ENCODE results near the gene FFAR3. TPM values are rescaled to one million over a fixed set of nuclear protein-coding genes. Genes with fewer than 3 reads are reported as not detected.
A peak's percentile ranks its signal among the peaks of the same experiment; 100 is the strongest.

Gene FFAR3
- total RNA-seq, 4 donors from 2014 or later = 0.95 to 5.5 (median 2.2) TPM

GRCh38 chr19:35318679-35319448, 39.4 kb upstream of the FFAR3 start:
- peak; percentile 71 for ATAC-seq (ENCODE audit: low FRiP score)
- peak; percentile 45 for DNase-seq (ENCODE audit: low spot score)
- no peak for TF ChIP-seq CTCF (IDR thresholded peaks at IDR 0.05)

GRCh38 chr19:35320065-35320713, 38.1 kb upstream of the FFAR3 start:
- TF ChIP-seq CTCF (IDR thresholded peaks at IDR 0.05) = no peak
- no peak for DNase-seq (ENCODE audit: low spot score)
- no peak for ATAC-seq (ENCODE audit: low FRiP score)

- ATAC-seq (ENCODE audit: low FRiP score) (no peak), DNase-seq (ENCODE audit: low spot score) (no peak)
- TF ChIP-seq CTCF (IDR thresholded peaks at IDR 0.05) = no peak
Observed at GRCh38 chr19:35321291-35321690, 37.0 kb upstream of the FFAR3 start.

- no peak for TF ChIP-seq CTCF (IDR thresholded peaks at IDR 0.05)
- ATAC-seq (ENCODE audit: low FRiP score) = no peak
- no peak for DNase-seq (ENCODE audit: low spot score)
Observed at GRCh38 chr19:35322014-35322413, 36.2 kb upstream of the FFAR3 start.

- TF ChIP-seq CTCF (IDR thresholded peaks at IDR 0.05) = no peak
- no peak for DNase-seq (ENCODE audit: low spot score)
- no peak for ATAC-seq (ENCODE audit: low FRiP score)
Observed at GRCh38 chr19:35327642-35328041, 30.6 kb upstream of the FFAR3 start.

GRCh38 chr19:35328851-35329285, 29.4 kb upstream of the FFAR3 start, which contains the start of gene CD22:
Gene CD22 (plus strand): TSS chr19:35329187. CDS start chr19:35332041, 2,854 bp downstream.
- DNase-seq (ENCODE audit: low spot score) (no peak), ATAC-seq (ENCODE audit: low FRiP score) (no peak)
- TF ChIP-seq CTCF (IDR thresholded peaks at IDR 0.05) = no peak

All from omental fat pad (tissue), 4 donors.